WTC11 (cell line): ENCODE measurements around the gene ARID1A. TPM values are rescaled to one million over a fixed set of nuclear protein-coding genes. Genes with fewer than 3 reads are reported as not detected.
A peak's percentile ranks its signal among the peaks of the same experiment; 100 is the strongest.

Source experiments
- AR ChIP-seq: fragments of 250-450 bp; sonication (Bioruptor Pico); IDR thresholded peaks from 2 replicates; pipeline ENCODE4 v1.9.0; 2021; ENCODE audit warnings: mild to moderate bottlenecking
- CREB1 ChIP-seq: sonication (generic); formaldehyde crosslinking; IDR thresholded peaks from 2 replicates; pipeline ENCODE4 v1.8.0; 2023; ENCODE audit warnings: mild to moderate bottlenecking, missing genetic modification reagents
- ELF4 ChIP-seq: sonication (generic); formaldehyde crosslinking; IDR thresholded peaks from 2 replicates; pipeline ENCODE4 v1.8.1; 2022; ENCODE audit warnings: low read depth, mild to moderate bottlenecking, moderate library complexity, missing genetic modification reagents
- FOXK1 ChIP-seq: sonication (generic); formaldehyde crosslinking; IDR thresholded peaks from 2 replicates; pipeline ENCODE4 v1.8.0; 2022; ENCODE audit warnings: mild to moderate bottlenecking, moderate library complexity, missing genetic modification reagents
- GRHL2 ChIP-seq: fragments of 250-450 bp; sonication (Bioruptor Pico); IDR thresholded peaks from 2 replicates; pipeline ENCODE4 v1.8.0; 2022; ENCODE audit warnings: mild to moderate bottlenecking, moderate library complexity; ENCODE audit not compliant: insufficient replicate concordance, severe bottlenecking
- HMGA2 ChIP-seq: fragments of 250-450 bp; sonication (Bioruptor Pico); IDR thresholded peaks from 2 replicates; pipeline ENCODE4 v1.4.0; 2021; ENCODE audit warnings: mild to moderate bottlenecking, moderate library complexity
- KAT7 ChIP-seq: sonication (generic); formaldehyde crosslinking; IDR thresholded peaks from 2 replicates; pipeline ENCODE4 v1.8.1; 2023; ENCODE audit warnings: missing genetic modification reagents, mild to moderate bottlenecking, borderline replicate concordance
- MXD4 ChIP-seq: fragments of 250-450 bp; sonication (Bioruptor Pico); IDR thresholded peaks from 2 replicates; pipeline ENCODE4 v1.8.0; 2021; ENCODE audit warnings: mild to moderate bottlenecking, moderate library complexity, borderline replicate concordance
- NR1H2 ChIP-seq: sonication (generic); formaldehyde crosslinking; IDR thresholded peaks from 2 replicates; pipeline ENCODE4 v1.9.0; 2021; ENCODE audit warnings: mild to moderate bottlenecking, moderate library complexity, missing genetic modification reagents
- OVOL2 ChIP-seq: fragments of 250-450 bp; sonication (Bioruptor Pico); IDR thresholded peaks from 2 replicates; pipeline ENCODE4 v1.9.0; 2021; ENCODE audit warnings: mild to moderate bottlenecking, borderline replicate concordance
- PRDM15 ChIP-seq: sonication (generic); formaldehyde crosslinking; IDR thresholded peaks from 2 replicates; pipeline ENCODE4 v1.8.0; 2022; ENCODE audit warnings: missing genetic modification reagents
- RORB ChIP-seq: fragments of 250-450 bp; sonication (Bioruptor Pico); IDR thresholded peaks from 2 replicates; pipeline ENCODE4 v1.9.0; 2021; ENCODE audit warnings: mild to moderate bottlenecking
- SMAD3 ChIP-seq: sonication (generic); formaldehyde crosslinking; IDR thresholded peaks from 2 replicates; pipeline ENCODE4 v1.8.0; 2022; ENCODE audit warnings: missing genetic modification reagents, mild to moderate bottlenecking, borderline replicate concordance
- SOX15 ChIP-seq: fragments of 250-450 bp; sonication (Bioruptor Pico); IDR thresholded peaks from 2 replicates; pipeline ENCODE4 v1.9.0; 2021; ENCODE audit warnings: mild to moderate bottlenecking
- TCF7 ChIP-seq: sonication (generic); formaldehyde crosslinking; IDR thresholded peaks from 2 replicates; pipeline ENCODE4 v1.8.0; 2022; ENCODE audit warnings: mild to moderate bottlenecking, low read depth, missing genetic modification reagents, moderate library complexity
- TEAD1 ChIP-seq: sonication (generic); formaldehyde crosslinking; IDR thresholded peaks from 2 replicates; pipeline ENCODE4 v1.8.0; 2022; ENCODE audit warnings: mild to moderate bottlenecking, missing genetic modification reagents
- TEAD4 ChIP-seq: sonication (generic); formaldehyde crosslinking; IDR thresholded peaks from 2 replicates; pipeline ENCODE4 v1.8.0; 2022; ENCODE audit warnings: mild to moderate bottlenecking, missing genetic modification reagents
- ZNF138 ChIP-seq: sonication (generic); formaldehyde crosslinking; conservative IDR thresholded peaks from 2 replicates; pipeline ENCODE4 v1.8.1; 2022; ENCODE audit warnings: mild to moderate bottlenecking, moderate library complexity, missing genetic modification reagents
- ZNF219 ChIP-seq: sonication (generic); formaldehyde crosslinking; IDR thresholded peaks from 2 replicates; pipeline ENCODE4 v1.8.0; 2023; ENCODE audit warnings: missing genetic modification reagents, mild to moderate bottlenecking, borderline replicate concordance
- ZNF317 ChIP-seq: sonication (generic); formaldehyde crosslinking; IDR thresholded peaks from 2 replicates; pipeline ENCODE4 v1.8.1; 2023; ENCODE audit warnings: low read depth, mild to moderate bottlenecking, moderate library complexity, missing genetic modification reagents, borderline replicate concordance
- ZNF416 ChIP-seq: fragments of 250-450 bp; sonication (Bioruptor Pico); IDR thresholded peaks from 2 replicates; pipeline ENCODE4 v1.9.0; 2021; ENCODE audit warnings: mild to moderate bottlenecking, inconsistent platforms
- ZNF423 ChIP-seq: fragments of 250-450 bp; sonication (Bioruptor Pico); IDR thresholded peaks from 2 replicates; pipeline ENCODE4 v2.1.2; 2022; ENCODE audit warnings: mild to moderate bottlenecking, moderate library complexity
- ZNF671 ChIP-seq: fragments of 250-450 bp; sonication (Bioruptor Pico); IDR thresholded peaks from 2 replicates; pipeline ENCODE4 v1.8.0; 2021; ENCODE audit warnings: mild to moderate bottlenecking
- ZSCAN18 ChIP-seq: fragments of 250-450 bp; sonication (Bioruptor Pico); IDR thresholded peaks from 2 replicates; pipeline ENCODE4 v2.1.2; 2022; ENCODE audit warnings: mild to moderate bottlenecking, moderate library complexity
- total RNA-seq: library from RNA; stranded (reverse); gene quantifications from 3 replicates; pipeline ENCODE4 v1.2.3, GENCODE V29; 2021
- TF ChIP-seq, protein P1 (sequence below): fragments of 250-450 bp; sonication (Bioruptor Pico); IDR thresholded peaks from 2 replicates; pipeline ENCODE4 v1.8.0; 2021; ENCODE audit warnings: mild to moderate bottlenecking
- TF ChIP-seq, protein P2 (sequence below): fragments of 200-600 bp; IDR thresholded peaks from 2 replicates; pipeline ENCODE4 v1.8.0; 2022; ENCODE audit warnings: antibody characterized with exemption
- TF ChIP-seq, protein P3 (sequence below): sonication (generic); formaldehyde crosslinking; conservative IDR thresholded peaks from 2 replicates; pipeline ENCODE4 v1.8.1; 2022; ENCODE audit warnings: mild to moderate bottlenecking, missing genetic modification reagents
- TF ChIP-seq, protein P4 (sequence below): sonication (generic); formaldehyde crosslinking; IDR thresholded peaks from 2 replicates; pipeline ENCODE4 v1.8.1; 2022; ENCODE audit warnings: mild to moderate bottlenecking, moderate library complexity, missing genetic modification reagents

ARID1A gene
- total RNA-seq, 1 experiment from 2014 or later: 98.0 TPM

DNA sequence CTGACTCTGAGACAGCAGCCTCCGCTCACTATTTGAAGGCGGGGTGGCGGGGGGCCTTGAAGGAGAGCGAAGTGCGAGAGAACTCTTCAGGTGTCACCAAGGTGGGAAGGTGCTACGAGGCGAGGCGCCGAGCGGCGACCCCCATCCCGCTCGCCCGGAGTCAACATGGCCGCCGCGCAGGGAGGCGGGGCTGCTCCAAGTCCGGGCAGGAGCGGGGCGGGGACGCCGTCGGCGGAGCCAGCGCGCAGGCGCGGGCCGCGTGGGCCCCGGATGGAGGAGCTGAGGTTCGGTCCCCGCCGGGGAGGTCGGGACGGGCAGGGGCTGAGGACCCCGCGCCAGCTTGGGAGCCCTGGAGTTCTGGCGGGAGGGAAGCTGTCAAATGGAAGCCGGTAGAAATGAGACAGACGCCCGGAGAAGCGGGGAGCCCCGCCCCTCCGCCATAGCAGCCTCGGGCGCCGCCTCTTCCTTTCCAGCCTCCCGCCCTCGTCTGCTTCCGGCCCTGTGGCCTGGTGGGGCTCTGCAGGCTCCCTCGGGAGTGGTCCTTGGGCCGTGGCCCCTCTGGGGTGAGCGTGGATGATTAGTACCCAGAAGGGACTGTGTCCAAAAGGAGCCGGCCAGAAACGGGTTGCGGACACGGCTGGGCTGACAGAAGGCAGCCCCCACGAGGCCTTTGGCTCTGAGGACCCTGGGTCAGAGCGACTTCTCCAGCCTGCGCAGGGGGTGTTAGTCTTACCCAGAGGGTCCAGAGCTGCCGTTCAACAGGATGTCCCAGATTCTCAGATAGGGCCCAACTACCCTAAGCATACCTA, 92.1 kb downstream of the ARID1A start, which contains the start of gene PIGV (continued):
- no peak for TF ChIP-seq RORB (CRISPR knock-in tag)
- TF ChIP-seq, protein P1, sequence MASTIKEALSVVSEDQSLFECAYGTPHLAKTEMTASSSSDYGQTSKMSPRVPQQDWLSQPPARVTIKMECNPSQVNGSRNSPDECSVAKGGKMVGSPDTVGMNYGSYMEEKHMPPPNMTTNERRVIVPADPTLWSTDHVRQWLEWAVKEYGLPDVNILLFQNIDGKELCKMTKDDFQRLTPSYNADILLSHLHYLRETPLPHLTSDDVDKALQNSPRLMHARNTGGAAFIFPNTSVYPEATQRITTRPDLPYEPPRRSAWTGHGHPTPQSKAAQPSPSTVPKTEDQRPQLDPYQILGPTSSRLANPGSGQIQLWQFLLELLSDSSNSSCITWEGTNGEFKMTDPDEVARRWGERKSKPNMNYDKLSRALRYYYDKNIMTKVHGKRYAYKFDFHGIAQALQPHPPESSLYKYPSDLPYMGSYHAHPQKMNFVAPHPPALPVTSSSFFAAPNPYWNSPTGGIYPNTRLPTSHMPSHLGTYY: no peak
- TF ChIP-seq ZNF219: no peak
- no peak for TF ChIP-seq HMGA2
- no peak for TF ChIP-seq TEAD1 (CRISPR knock-in tag)
- no peak for TF ChIP-seq MXD4
- TF ChIP-seq ZNF317 (CRISPR knock-in tag): no peak
- 0 out of 2 replicates have a peak, but pooled peaks have one; percentile 7 for TF ChIP-seq SMAD3
- TF ChIP-seq FOXK1 (CRISPR knock-in tag): 0 out of 2 replicates have a peak, but pooled peaks have one; percentile 22
- no peak for TF ChIP-seq TEAD4 (CRISPR knock-in tag)
- TF ChIP-seq, protein P2, sequence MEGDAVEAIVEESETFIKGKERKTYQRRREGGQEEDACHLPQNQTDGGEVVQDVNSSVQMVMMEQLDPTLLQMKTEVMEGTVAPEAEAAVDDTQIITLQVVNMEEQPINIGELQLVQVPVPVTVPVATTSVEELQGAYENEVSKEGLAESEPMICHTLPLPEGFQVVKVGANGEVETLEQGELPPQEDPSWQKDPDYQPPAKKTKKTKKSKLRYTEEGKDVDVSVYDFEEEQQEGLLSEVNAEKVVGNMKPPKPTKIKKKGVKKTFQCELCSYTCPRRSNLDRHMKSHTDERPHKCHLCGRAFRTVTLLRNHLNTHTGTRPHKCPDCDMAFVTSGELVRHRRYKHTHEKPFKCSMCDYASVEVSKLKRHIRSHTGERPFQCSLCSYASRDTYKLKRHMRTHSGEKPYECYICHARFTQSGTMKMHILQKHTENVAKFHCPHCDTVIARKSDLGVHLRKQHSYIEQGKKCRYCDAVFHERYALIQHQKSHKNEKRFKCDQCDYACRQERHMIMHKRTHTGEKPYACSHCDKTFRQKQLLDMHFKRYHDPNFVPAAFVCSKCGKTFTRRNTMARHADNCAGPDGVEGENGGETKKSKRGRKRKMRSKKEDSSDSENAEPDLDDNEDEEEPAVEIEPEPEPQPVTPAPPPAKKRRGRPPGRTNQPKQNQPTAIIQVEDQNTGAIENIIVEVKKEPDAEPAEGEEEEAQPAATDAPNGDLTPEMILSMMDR: no peak
- no peak for TF ChIP-seq ZNF138 (CRISPR knock-in tag)
- no peak for TF ChIP-seq KAT7 (CRISPR knock-in tag)
- no peak for TF ChIP-seq ZNF671 (CRISPR knock-in tag)
- no peak for TF ChIP-seq NR1H2 (CRISPR knock-in tag)
- TF ChIP-seq ELF4 (CRISPR knock-in tag): no peak
- no peak; the same call in 1 of the 2 replicates for TF ChIP-seq PRDM15
- TF ChIP-seq ZNF416 (CRISPR knock-in tag): 0 out of 2 replicates have a peak, but pooled peaks have one; percentile 30
- TF ChIP-seq, protein P3, sequence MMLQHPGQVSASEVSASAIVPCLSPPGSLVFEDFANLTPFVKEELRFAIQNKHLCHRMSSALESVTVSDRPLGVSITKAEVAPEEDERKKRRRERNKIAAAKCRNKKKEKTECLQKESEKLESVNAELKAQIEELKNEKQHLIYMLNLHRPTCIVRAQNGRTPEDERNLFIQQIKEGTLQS (CRISPR knock-in tag): no peak
- TF ChIP-seq AR: no peak
- no peak for TF ChIP-seq SOX15 (CRISPR knock-in tag)
- no peak for TF ChIP-seq CREB1 (CRISPR knock-in tag)
- TF ChIP-seq, protein P4, sequence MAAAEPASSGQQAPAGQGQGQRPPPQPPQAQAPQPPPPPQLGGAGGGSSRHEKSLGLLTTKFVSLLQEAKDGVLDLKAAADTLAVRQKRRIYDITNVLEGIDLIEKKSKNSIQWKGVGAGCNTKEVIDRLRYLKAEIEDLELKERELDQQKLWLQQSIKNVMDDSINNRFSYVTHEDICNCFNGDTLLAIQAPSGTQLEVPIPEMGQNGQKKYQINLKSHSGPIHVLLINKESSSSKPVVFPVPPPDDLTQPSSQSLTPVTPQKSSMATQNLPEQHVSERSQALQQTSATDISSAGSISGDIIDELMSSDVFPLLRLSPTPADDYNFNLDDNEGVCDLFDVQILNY (CRISPR knock-in tag): 0 out of 2 replicates have a peak, but pooled peaks have one; percentile 16
- TF ChIP-seq ZNF423 (CRISPR knock-in tag): no peak
- 0 out of 2 replicates have a peak, but pooled peaks have one; percentile 35 for TF ChIP-seq TCF7 (CRISPR knock-in tag)
- TF ChIP-seq ZSCAN18 (CRISPR knock-in tag): no peak
- no peak for TF ChIP-seq OVOL2 (CRISPR knock-in tag)
- no peak for TF ChIP-seq GRHL2 (CRISPR knock-in tag)
